ENCODE results near the gene THADA.

GRCh38 chr2:43435746-43436145 lies 160.1 kb downstream of the THADA start:
- TF ChIP-seq CTCF (IDR thresholded peaks at IDR 0.05; ENCODE audit: extremely low read depth in 1 of 2, insufficient read depth in 1 of 2, low read depth in 1 of 2, low read length in 2 of 2) = no peak
- TF ChIP-seq POLR2A (IDR thresholded peaks at IDR 0.05; ENCODE audit: low read depth, low read length) = no peak
- TF ChIP-seq EZH2 (IDR thresholded peaks at IDR 0.05; ENCODE audit: borderline replicate concordance, low read depth, low read length, severe bottlenecking) = no peak
- no peak for TF ChIP-seq FOS (IDR thresholded peaks at IDR 0.05; ENCODE audit: borderline replicate concordance, insufficient read depth, low read length)
- no peak for TF ChIP-seq POLR2AphosphoS5 (IDR thresholded peaks at IDR 0.05; ENCODE audit: insufficient read depth, low read depth, low read length)
- no peak for TF ChIP-seq GATA2 (IDR thresholded peaks at IDR 0.05; ENCODE audit: insufficient read depth, insufficient read length, low read depth, low read length)
- TF ChIP-seq, protein P1, sequence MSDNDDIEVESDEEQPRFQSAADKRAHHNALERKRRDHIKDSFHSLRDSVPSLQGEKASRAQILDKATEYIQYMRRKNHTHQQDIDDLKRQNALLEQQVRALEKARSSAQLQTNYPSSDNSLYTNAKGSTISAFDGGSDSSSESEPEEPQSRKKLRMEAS (IDR thresholded peaks at IDR 0.05; ENCODE audit: insufficient read depth, insufficient read length) = no peak
- TF ChIP-seq JUN (IDR thresholded peaks at IDR 0.05; ENCODE audit: borderline replicate concordance, insufficient read depth, insufficient read length, low read depth) = no peak

Measured in endothelial cell of umbilical vein (primary cell).